ENCODE data around the gene PTPRA.

Gene PTPRA

GRCh38 chr20:3081641-3082040 is 208.4 kb downstream of the PTPRA start:
- DNase-seq, result no peak

- peak in 1 of 2 experiments; percentile 43 for DNase-seq
These were observed 209.1 kb downstream of the PTPRA start for GRCh38 chr20:3082306-3082951.

GRCh38 chr20:3082955-3083952 is 210.0 kb downstream of the PTPRA start:
- peak in 1 of 2 experiments; percentile 35 for DNase-seq

- no peak for DNase-seq
These were observed 211.2 kb downstream of the PTPRA start, which contains the start of gene AVP for GRCh38 chr20:3084283-3084985. Gene AVP (minus strand): TSS chr20:3084724. CDS start chr20:3084674, 50 bp downstream.

- no peak for DNase-seq
These were observed 211.7 kb downstream of the PTPRA start for GRCh38 chr20:3084986-3085360.

- DNase-seq, result no peak
These were observed 212.3 kb downstream of the PTPRA start for GRCh38 chr20:3085571-3086072.

GRCh38 chr20:3088031-3088430 is 214.8 kb downstream of the PTPRA start:
- no peak for DNase-seq

All from NCI-H526 (cell line).